ENCODE data around the gene IGFBP3.

IGFBP3 gene

GRCh38 chr7:45921699-45922519 lies 837 bp upstream of the IGFBP3 start:
- DNase-seq: no peak

GRCh38 chr7:45921381-45921698 lies 268 bp upstream of the IGFBP3 start:
- DNase-seq: no peak

- no peak for DNase-seq
Measured at GRCh38 chr7:45919993-45920459, 1.0 kb downstream of the IGFBP3 start.

GRCh38 chr7:45919231-45919784 lies 1.8 kb downstream of the IGFBP3 start:
- no peak for DNase-seq

- DNase-seq: no peak
Measured at GRCh38 chr7:45918556-45918955, 2.5 kb downstream of the IGFBP3 start.

- DNase-seq: peak; percentile 49
Measured at GRCh38 chr7:45917658-45918057, 3.4 kb downstream of the IGFBP3 start.

- DNase-seq: no peak
Measured at GRCh38 chr7:45917064-45917463, 4.0 kb downstream of the IGFBP3 start.

- no peak for DNase-seq
Measured at GRCh38 chr7:45915606-45916005, 5.5 kb downstream of the IGFBP3 start.

- no peak for DNase-seq
Measured at GRCh38 chr7:45914911-45915310, 6.2 kb downstream of the IGFBP3 start.

- DNase-seq: no peak
Measured at GRCh38 chr7:45912972-45913371, 8.1 kb downstream of the IGFBP3 start.

- no peak for DNase-seq
Measured at GRCh38 chr7:45911311-45911710, 9.8 kb downstream of the IGFBP3 start.

- DNase-seq: no peak
Measured at GRCh38 chr7:45910855-45911254, 10.2 kb downstream of the IGFBP3 start.

- no peak for DNase-seq
Measured at GRCh38 chr7:45909561-45909960, 11.5 kb downstream of the IGFBP3 start.

GRCh38 chr7:45902820-45903219 lies 18.3 kb downstream of the IGFBP3 start:
- no peak for DNase-seq

- no peak for DNase-seq
Measured at GRCh38 chr7:45901566-45901965, 19.5 kb downstream of the IGFBP3 start.

GRCh38 chr7:45898222-45898621 lies 22.9 kb downstream of the IGFBP3 start:
- no peak for DNase-seq

GRCh38 chr7:45897042-45897690 lies 23.9 kb downstream of the IGFBP3 start:
- DNase-seq: no peak

- no peak for DNase-seq
Measured at GRCh38 chr7:45894665-45895062, 26.4 kb downstream of the IGFBP3 start.

- DNase-seq: no peak
Measured at GRCh38 chr7:45893996-45894664, 26.9 kb downstream of the IGFBP3 start.

GRCh38 chr7:45893374-45893995 lies 27.6 kb downstream of the IGFBP3 start:
- no peak for DNase-seq

- DNase-seq: no peak
Measured at GRCh38 chr7:45892407-45893035, 28.6 kb downstream of the IGFBP3 start.
